Measurements from ENCODE around the gene SHF.

DNA sequence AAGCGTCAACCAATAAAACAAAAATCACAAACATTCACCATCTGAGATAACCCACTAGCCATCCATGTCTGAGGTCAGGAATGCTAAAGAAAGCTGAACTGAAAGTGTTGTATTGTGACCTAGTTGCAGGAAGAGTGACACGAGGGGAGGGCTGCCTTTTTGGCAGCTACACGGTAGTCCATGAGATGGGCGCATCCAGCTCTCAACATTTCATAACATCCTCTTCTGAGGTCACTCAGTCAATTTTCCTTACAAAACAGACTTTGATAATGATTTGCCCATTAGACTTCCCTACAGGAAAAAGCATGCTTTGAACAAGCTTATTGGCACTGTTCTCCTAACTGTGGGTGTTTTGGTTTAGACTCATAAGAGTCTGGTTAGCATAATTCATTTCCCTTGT lies 15.4 kb upstream of the SHF start:
- TF ChIP-seq POLR2AphosphoS5 (IDR thresholded peaks at IDR 0.05): no peak
- TF ChIP-seq, protein P1, sequence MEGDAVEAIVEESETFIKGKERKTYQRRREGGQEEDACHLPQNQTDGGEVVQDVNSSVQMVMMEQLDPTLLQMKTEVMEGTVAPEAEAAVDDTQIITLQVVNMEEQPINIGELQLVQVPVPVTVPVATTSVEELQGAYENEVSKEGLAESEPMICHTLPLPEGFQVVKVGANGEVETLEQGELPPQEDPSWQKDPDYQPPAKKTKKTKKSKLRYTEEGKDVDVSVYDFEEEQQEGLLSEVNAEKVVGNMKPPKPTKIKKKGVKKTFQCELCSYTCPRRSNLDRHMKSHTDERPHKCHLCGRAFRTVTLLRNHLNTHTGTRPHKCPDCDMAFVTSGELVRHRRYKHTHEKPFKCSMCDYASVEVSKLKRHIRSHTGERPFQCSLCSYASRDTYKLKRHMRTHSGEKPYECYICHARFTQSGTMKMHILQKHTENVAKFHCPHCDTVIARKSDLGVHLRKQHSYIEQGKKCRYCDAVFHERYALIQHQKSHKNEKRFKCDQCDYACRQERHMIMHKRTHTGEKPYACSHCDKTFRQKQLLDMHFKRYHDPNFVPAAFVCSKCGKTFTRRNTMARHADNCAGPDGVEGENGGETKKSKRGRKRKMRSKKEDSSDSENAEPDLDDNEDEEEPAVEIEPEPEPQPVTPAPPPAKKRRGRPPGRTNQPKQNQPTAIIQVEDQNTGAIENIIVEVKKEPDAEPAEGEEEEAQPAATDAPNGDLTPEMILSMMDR (IDR thresholded peaks at IDR 0.05): no peak
- no peak for TF ChIP-seq POLR2A (IDR thresholded peaks at IDR 0.05)
